HG02759 (cell line): ENCODE results near the gene EMX2.
A peak's percentile ranks its signal among the peaks of the same experiment; 100 is the strongest.

Experiments used
- ATAC-seq: cut with Tn5 transposase; IDR thresholded peaks from one replicate; pipeline ENCODE4 v1.9.1; 2021; ENCODE audit warnings: mild to moderate bottlenecking, moderate library complexity; ENCODE audit not compliant: unreplicated experiment

EMX2 gene

GRCh38 chr10:117531371-117532002 is 11.1 kb upstream of the EMX2 start:
- ATAC-seq = no peak

GRCh38 chr10:117532003-117532385 is 10.6 kb upstream of the EMX2 start:
- no peak for ATAC-seq

- ATAC-seq = no peak
Measured at GRCh38 chr10:117532451-117533107, 10.0 kb upstream of the EMX2 start.

GRCh38 chr10:117533507-117534281 is 8.9 kb upstream of the EMX2 start:
- ATAC-seq = no peak

GRCh38 chr10:117534321-117535297 is 7.9 kb upstream of the EMX2 start:
- ATAC-seq = no peak

GRCh38 chr10:117535298-117536071 is 7.1 kb upstream of the EMX2 start:
- ATAC-seq = no peak

- no peak for ATAC-seq
Measured at GRCh38 chr10:117536072-117536865, 6.3 kb upstream of the EMX2 start.

- ATAC-seq = no peak
Measured at GRCh38 chr10:117536866-117537435, 5.6 kb upstream of the EMX2 start.

- ATAC-seq = no peak
Measured at GRCh38 chr10:117537436-117537903, 5.1 kb upstream of the EMX2 start.

- peak; percentile 44 for ATAC-seq
Measured at GRCh38 chr10:117537904-117538524, 4.5 kb upstream of the EMX2 start.

- ATAC-seq = no peak
Measured at GRCh38 chr10:117539361-117539773, 3.2 kb upstream of the EMX2 start.

GRCh38 chr10:117539903-117540639 is 2.5 kb upstream of the EMX2 start:
- no peak for ATAC-seq

- no peak for ATAC-seq
Measured at GRCh38 chr10:117540640-117541404, 1.7 kb upstream of the EMX2 start.

- ATAC-seq = no peak
Measured at GRCh38 chr10:117541405-117541908, 1.1 kb upstream of the EMX2 start.

GRCh38 chr10:117541909-117542705 is 439 bp upstream of the EMX2 start:
- ATAC-seq = no peak
